Activated CD8-positive, alpha-beta memory T cell treated with anti-CD3 and anti-CD28 coated beads, Interleukin-2, amount 50 U/mL, for 24 hours (primary cell): ENCODE results near the gene SRP72.
"Not testable (repeated sequence)": the region's sequence is repeated elsewhere in the genome, so short reads cannot be mapped to it uniquely, and the experiment has no call there.

Experiments used
- DNase-seq: peaks from one replicate; pipeline ENCODE4 v3.0.0-alpha.2; 2020; ENCODE audit errors: extremely low read depth

Gene SRP72

GRCh38 chr4:56465599-56466295 is 1.7 kb upstream of the SRP72 start:
- DNase-seq = no peak

- not testable (repeated sequence) for DNase-seq
Observed at GRCh38 chr4:56466296-56466761, 1.1 kb upstream of the SRP72 start.

GRCh38 chr4:56466910-56467283 is 520 bp upstream of the SRP72 start:
- no peak for DNase-seq

- DNase-seq = no peak
Observed at GRCh38 chr4:56468097-56468422, 643 bp downstream of the SRP72 start.

GRCh38 chr4:56469489-56470210 is 2.2 kb downstream of the SRP72 start:
- DNase-seq = no peak

- DNase-seq = no peak
Observed at GRCh38 chr4:56475917-56476316, 8.5 kb downstream of the SRP72 start.

GRCh38 chr4:56477192-56477702 is 9.8 kb downstream of the SRP72 start:
- DNase-seq = no peak

GRCh38 chr4:56480691-56481090 is 13.3 kb downstream of the SRP72 start:
- DNase-seq = no peak

- DNase-seq = no peak
Observed at GRCh38 chr4:56496241-56496640, 28.8 kb downstream of the SRP72 start.

GRCh38 chr4:56505269-56506130 is 38.1 kb downstream of the SRP72 start, which contains the start of gene ARL9:
ARL9 (plus strand) TSS chr4:56505791; CDS start chr4:56505863, 72 bp downstream.
- no peak for DNase-seq

- DNase-seq = no peak
Observed at GRCh38 chr4:56511098-56511497, 43.7 kb downstream of the SRP72 start.

GRCh38 chr4:56512166-56512565 is 44.7 kb downstream of the SRP72 start:
- no peak for DNase-seq

- no peak for DNase-seq
Observed at GRCh38 chr4:56513517-56513916, 46.1 kb downstream of the SRP72 start.

- DNase-seq = peak; percentile 49
Observed at GRCh38 chr4:56530269-56531148, 63.1 kb downstream of the SRP72 start.

GRCh38 chr4:56531149-56531770 is 63.8 kb downstream of the SRP72 start:
- DNase-seq = no peak

- no peak for DNase-seq
Observed at GRCh38 chr4:56531823-56532222, 64.4 kb downstream of the SRP72 start.

- DNase-seq = no peak
Observed at GRCh38 chr4:56532239-56532638, 64.8 kb downstream of the SRP72 start.

- DNase-seq = no peak
Observed at GRCh38 chr4:56535915-56536314, 68.5 kb downstream of the SRP72 start.

GRCh38 chr4:56537147-56537546 is 69.7 kb downstream of the SRP72 start:
- no peak for DNase-seq

- no peak for DNase-seq
Observed at GRCh38 chr4:56540826-56541225, 73.4 kb downstream of the SRP72 start.
